HL-60 (cell line): ENCODE measurements around the gene TMED9.
A peak's percentile ranks its signal among the peaks of the same experiment; 100 is the strongest.

ENCODE experiments used
- DNase-seq, 2 experiments: peaks; one replicate each; pipeline ENCODE4 v3.0.0-alpha.2; 2010 to 2020; ENCODE audit warnings: low read depth in 1 of 2, low spot score in 1 of 2
- H3K27ac ChIP-seq: fragments of 250-450 bp; sonication (Bioruptor Pico); replicated peaks from 2 replicates; pipeline ENCODE4 v1.5.1; 2020; ENCODE audit warnings: mild to moderate bottlenecking, moderate library complexity
- H3K27me3 ChIP-seq: fragments of 250-450 bp; sonication (Bioruptor Pico); 2 replicates; pipeline ENCODE4 v1.5.1; 2021; ENCODE audit warnings: mild to moderate bottlenecking, moderate library complexity; ENCODE audit not compliant: insufficient read depth, poor library complexity, severe bottlenecking
- H3K4me3 ChIP-seq: replicated peaks from 2 replicates; pipeline ENCODE4 v1.5.1; 2011; ENCODE audit warnings: mild to moderate bottlenecking, control low read depth, low read length; ENCODE audit not compliant: insufficient read depth
- CTCF ChIP-seq: IDR thresholded peaks from one replicate; pipeline ENCODE4 v1.5.1; 2011; ENCODE audit warnings: low read length, control low read depth, inconsistent platforms; ENCODE audit not compliant: insufficient read depth
- GABPA ChIP-seq: IDR thresholded peaks from 2 replicates; pipeline ENCODE4 v1.6.1; 2012; ENCODE audit warnings: low read depth
- POLR2AphosphoS5 ChIP-seq: IDR thresholded peaks from 2 replicates; pipeline ENCODE4 v1.6.1; 2012; ENCODE audit warnings: low read depth
- REST ChIP-seq: IDR thresholded peaks from 2 replicates; pipeline ENCODE4 v1.6.1; 2012; ENCODE audit warnings: low read depth; ENCODE audit not compliant: insufficient replicate concordance
- SPI1 ChIP-seq: IDR thresholded peaks from 2 replicates; pipeline ENCODE4 v1.6.1; 2012; ENCODE audit warnings: low read depth, mild to moderate bottlenecking, borderline replicate concordance

Gene TMED9

GRCh38 chr5:177598477-177598876 lies 6.5 kb downstream of the TMED9 start:
- TF ChIP-seq POLR2AphosphoS5 (no peak), GABPA (no peak), REST (no peak), CTCF (no peak), SPI1 (no peak)
- no peak for DNase-seq
- H3K4me3 ChIP-seq, result no peak overlapping the region
- H3K27me3 ChIP-seq, result no peaks in the 10 kb centered on the region
- H3K27ac ChIP-seq, result no peak overlapping the region

GRCh38 chr5:177599731-177600507 lies 7.9 kb downstream of the TMED9 start, which contains the start of gene B4GALT7:
B4GALT7 (plus strand) TSS chr5:177600132; CDS start chr5:177600211, 79 bp downstream.
- TF ChIP-seq POLR2AphosphoS5 (peak; percentile 62), SPI1 (peak; percentile 37; the same call in 1 of the 2 replicates), REST (peak; percentile 12), CTCF (no peak), GABPA (peak; percentile 81)
- peak within 1 kb of the TSS; percentile 84 for H3K27ac ChIP-seq
- DNase-seq, result peak; percentile 67 to 74

GRCh38 chr5:177600508-177601018 lies 8.6 kb downstream of the TMED9 start:
- peak overlapping the region; percentile 73 for H3K4me3 ChIP-seq
- H3K27me3 ChIP-seq, result no peaks in the 10 kb centered on the region
- peak overlapping the region; percentile 84 for H3K27ac ChIP-seq
- TF ChIP-seq CTCF (no peak), REST (no peak), POLR2AphosphoS5 (no peak), GABPA (0 out of 2 replicates have a peak, but pooled peaks have one; percentile 26), SPI1 (no peak)
- DNase-seq, result peak in 1 of 2 experiments; percentile 8

More at GRCh38 chr5:177599731-177600507, 7.9 kb downstream of the TMED9 start, which contains the start of gene B4GALT7:
- H3K4me3 ChIP-seq, result peak within 1 kb of the TSS; percentile 73
- H3K27me3 ChIP-seq, result no peaks in the 10 kb centered on the region
